LHCN-M2 (cell line): ENCODE data around the gene GFI1. TPM values are rescaled to one million over a fixed set of nuclear protein-coding genes. Genes with fewer than 3 reads are reported as not detected.
"Not testable (repeated sequence)": the region's sequence is repeated elsewhere in the genome, so short reads cannot be mapped to it uniquely, and the experiment has no call there.

Experiments used
- DNase-seq: peaks from one replicate; pipeline ENCODE4 v3.0.0-alpha.2; 2012; ENCODE audit warnings: low read depth
- total RNA-seq: library from RNA; depleted of rRNA; stranded (reverse); fragments of >200 nt; gene quantifications from 2 replicates; pipeline ENCODE4 v1.2.3, GENCODE V29; 2014

Gene GFI1
- total RNA-seq, 1 experiment from 2014 or later: 0.11 TPM

GRCh38 chr1:92465256-92465647 lies 21.5 kb downstream of the GFI1 start:
- no peak for DNase-seq

GRCh38 chr1:92464588-92465255 lies 22.0 kb downstream of the GFI1 start:
- DNase-seq: no peak

- peak; percentile 41 for DNase-seq
These were observed 25.2 kb downstream of the GFI1 start for GRCh38 chr1:92461364-92462097.

- no peak for DNase-seq
These were observed 26.8 kb downstream of the GFI1 start for GRCh38 chr1:92459871-92460320.

GRCh38 chr1:92458146-92458545 lies 28.6 kb downstream of the GFI1 start:
- no peak for DNase-seq

- DNase-seq: no peak
These were observed 38.7 kb downstream of the GFI1 start for GRCh38 chr1:92447976-92448375.

- DNase-seq: no peak
These were observed 39.6 kb downstream of the GFI1 start for GRCh38 chr1:92447033-92447681.

- DNase-seq: peak; percentile 9
These were observed 40.2 kb downstream of the GFI1 start for GRCh38 chr1:92446546-92446945.

GRCh38 chr1:92445865-92446264 lies 40.9 kb downstream of the GFI1 start:
- no peak for DNase-seq

GRCh38 chr1:92444351-92444750 lies 42.4 kb downstream of the GFI1 start:
- no peak for DNase-seq

- DNase-seq: no peak
These were observed 42.8 kb downstream of the GFI1 start for GRCh38 chr1:92443893-92444292.

GRCh38 chr1:92442351-92442750 lies 44.4 kb downstream of the GFI1 start:
- no peak for DNase-seq

GRCh38 chr1:92441697-92442342 lies 44.9 kb downstream of the GFI1 start:
- no peak for DNase-seq

- DNase-seq: no peak
These were observed 45.4 kb downstream of the GFI1 start for GRCh38 chr1:92441316-92441696.

GRCh38 chr1:92439291-92439690 lies 47.4 kb downstream of the GFI1 start:
- DNase-seq: no peak

- not testable (repeated sequence) for DNase-seq
These were observed 52.2 kb downstream of the GFI1 start for GRCh38 chr1:92434572-92434971.

- DNase-seq: no peak
These were observed 56.7 kb downstream of the GFI1 start for GRCh38 chr1:92430030-92430429.

- DNase-seq: no peak
These were observed 61.1 kb downstream of the GFI1 start for GRCh38 chr1:92425617-92426016.
